ENCODE data around the gene CPA1.
A peak's percentile ranks its signal among the peaks of the same experiment; 100 is the strongest.

The CPA1 gene

GRCh38 chr7:130409067-130409711 lies 28.9 kb downstream of the CPA1 start:
- H3K4me2 ChIP-seq = no peak overlapping the region
- H4K20me1 ChIP-seq = no peaks in the 10 kb centered on the region
- H3K9ac ChIP-seq = no peak overlapping the region
- H3K9me3 ChIP-seq = no peaks in the 10 kb centered on the region
- H3K27me3 ChIP-seq = no peaks in the 10 kb centered on the region
- H3K4me3 ChIP-seq = no peak overlapping the region
- H3K27ac ChIP-seq = no peak overlapping the region
- no peaks in the 10 kb centered on the region for H3K4me1 ChIP-seq
- H3K36me3 ChIP-seq = peaks cover 31% of the 10 kb centered on the region
- no peak for TF ChIP-seq Cebpa-rat (IDR thresholded peaks at IDR 0.05)

GRCh38 chr7:130409712-130410072 lies 29.4 kb downstream of the CPA1 start:
- Histone ChIP-seq H3K4me3 (no peak overlapping the region), H3K27me3 (no peaks in the 10 kb centered on the region), H3K9ac (no peak overlapping the region), H3K27ac (no peak overlapping the region), H4K20me1 (no peaks in the 10 kb centered on the region), H3K36me3 (peaks cover 26% of the 10 kb centered on the region), H3K4me1 (peaks cover under 1% of the 10 kb centered on the region), H3K9me3 (no peaks in the 10 kb centered on the region), H3K4me2 (no peak overlapping the region)
- no peak for TF ChIP-seq Cebpa-rat (IDR thresholded peaks at IDR 0.05)

- no peaks in the 10 kb centered on the region for H4K20me1 ChIP-seq
- peaks cover 8% of the 10 kb centered on the region for H3K4me1 ChIP-seq
- TF ChIP-seq Cebpa-rat (IDR thresholded peaks at IDR 0.05) = no peak
- no peak overlapping the region for H3K27ac ChIP-seq
- H3K36me3 ChIP-seq = peaks cover 32% of the 10 kb centered on the region
- no peak overlapping the region for H3K4me2 ChIP-seq
- H3K9me3 ChIP-seq = no peaks in the 10 kb centered on the region
- no peak overlapping the region for H3K9ac ChIP-seq
- H3K27me3 ChIP-seq = no peaks in the 10 kb centered on the region
- no peak overlapping the region for H3K4me3 ChIP-seq
Observed at GRCh38 chr7:130410868-130411541, 30.7 kb downstream of the CPA1 start.

GRCh38 chr7:130413201-130413600 lies 32.9 kb downstream of the CPA1 start:
- Histone ChIP-seq H3K36me3 (peaks cover 38% of the 10 kb centered on the region), H3K9ac (no peak overlapping the region), H3K4me2 (no peak overlapping the region), H4K20me1 (no peaks in the 10 kb centered on the region), H3K9me3 (no peaks in the 10 kb centered on the region), H3K27me3 (no peaks in the 10 kb centered on the region), H3K4me1 (peaks cover 8% of the 10 kb centered on the region), H3K4me3 (no peak overlapping the region), H3K27ac (no peak overlapping the region)
- no peak for TF ChIP-seq Cebpa-rat (IDR thresholded peaks at IDR 0.05)

DNA sequence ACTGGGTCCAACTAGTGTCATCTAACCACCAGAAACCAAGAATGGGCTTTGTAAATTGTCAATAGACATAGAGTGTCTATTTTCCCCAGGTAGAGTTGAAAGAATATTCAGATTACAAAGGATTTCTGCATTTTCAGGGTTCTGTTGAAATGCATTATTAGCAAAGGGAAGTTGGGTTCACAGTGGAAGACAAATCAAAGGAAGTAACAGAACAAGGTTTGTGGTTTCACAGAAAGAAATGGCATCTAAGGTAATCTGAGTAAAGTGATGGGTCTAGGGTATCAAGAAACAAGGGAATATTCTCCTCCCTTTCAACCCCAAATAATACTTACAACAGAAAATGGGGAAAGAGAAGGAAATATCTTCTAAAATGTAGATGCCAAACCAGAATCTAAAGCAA lies 34.7 kb downstream of the CPA1 start:
- Histone ChIP-seq H3K36me3 (peaks cover 36% of the 10 kb centered on the region), H4K20me1 (no peaks in the 10 kb centered on the region), H3K4me1 (peaks cover 8% of the 10 kb centered on the region), H3K9ac (no peak overlapping the region), H3K4me3 (no peak overlapping the region), H3K4me2 (0 out of 2 replicates have a peak overlapping the region, but pooled peaks have one; percentile 0), H3K27ac (no peak overlapping the region), H3K9me3 (no peaks in the 10 kb centered on the region), H3K27me3 (no peaks in the 10 kb centered on the region)
- no peak for TF ChIP-seq Cebpa-rat (IDR thresholded peaks at IDR 0.05)

GRCh38 chr7:130417213-130417612 lies 36.9 kb downstream of the CPA1 start:
- Histone ChIP-seq H4K20me1 (no peaks in the 10 kb centered on the region), H3K4me2 (no peak overlapping the region), H3K9ac (no peak overlapping the region), H3K4me1 (peaks cover 8% of the 10 kb centered on the region), H3K27me3 (no peaks in the 10 kb centered on the region), H3K27ac (no peak overlapping the region), H3K4me3 (no peak overlapping the region), H3K9me3 (no peaks in the 10 kb centered on the region), H3K36me3 (peaks cover 44% of the 10 kb centered on the region)
- no peak for TF ChIP-seq Cebpa-rat (IDR thresholded peaks at IDR 0.05)

GRCh38 chr7:130418306-130418705 lies 38.0 kb downstream of the CPA1 start:
- Histone ChIP-seq H3K4me1 (peaks cover 8% of the 10 kb centered on the region), H3K4me2 (no peak overlapping the region), H3K9me3 (no peaks in the 10 kb centered on the region), H3K4me3 (no peak overlapping the region), H3K9ac (no peak overlapping the region), H4K20me1 (no peaks in the 10 kb centered on the region), H3K36me3 (peaks cover 45% of the 10 kb centered on the region), H3K27ac (no peak overlapping the region), H3K27me3 (no peaks in the 10 kb centered on the region)
- TF ChIP-seq Cebpa-rat (IDR thresholded peaks at IDR 0.05) = no peak

DNA sequence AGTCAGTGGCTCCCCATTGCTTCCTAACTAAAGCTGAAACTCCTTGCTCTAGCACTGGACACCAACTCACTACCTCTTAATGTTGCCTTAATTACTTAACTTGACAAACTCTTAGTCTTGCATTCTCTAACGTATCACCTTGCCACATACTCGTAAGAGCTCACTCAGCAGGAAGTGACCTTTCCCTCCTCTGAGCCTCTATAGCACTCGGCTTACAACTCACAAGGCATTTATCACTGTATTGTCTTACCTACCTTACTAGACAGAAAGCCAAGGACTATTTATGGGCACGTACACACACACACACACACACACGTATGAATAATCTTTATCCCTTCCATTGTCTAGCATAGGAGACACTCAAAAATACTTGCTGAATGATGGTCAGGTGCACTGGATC lies 39.4 kb downstream of the CPA1 start:
- H3K4me2 ChIP-seq = no peak overlapping the region
- no peak overlapping the region for H3K9ac ChIP-seq
- TF ChIP-seq Cebpa-rat (IDR thresholded peaks at IDR 0.05) = no peak
- no peak overlapping the region for H3K27ac ChIP-seq
- no peaks in the 10 kb centered on the region for H4K20me1 ChIP-seq
- H3K4me3 ChIP-seq = no peak overlapping the region
- H3K4me1 ChIP-seq = peaks cover 8% of the 10 kb centered on the region
- H3K27me3 ChIP-seq = no peaks in the 10 kb centered on the region
- no peaks in the 10 kb centered on the region for H3K9me3 ChIP-seq
- H3K36me3 ChIP-seq = peaks cover 49% of the 10 kb centered on the region

DNA sequence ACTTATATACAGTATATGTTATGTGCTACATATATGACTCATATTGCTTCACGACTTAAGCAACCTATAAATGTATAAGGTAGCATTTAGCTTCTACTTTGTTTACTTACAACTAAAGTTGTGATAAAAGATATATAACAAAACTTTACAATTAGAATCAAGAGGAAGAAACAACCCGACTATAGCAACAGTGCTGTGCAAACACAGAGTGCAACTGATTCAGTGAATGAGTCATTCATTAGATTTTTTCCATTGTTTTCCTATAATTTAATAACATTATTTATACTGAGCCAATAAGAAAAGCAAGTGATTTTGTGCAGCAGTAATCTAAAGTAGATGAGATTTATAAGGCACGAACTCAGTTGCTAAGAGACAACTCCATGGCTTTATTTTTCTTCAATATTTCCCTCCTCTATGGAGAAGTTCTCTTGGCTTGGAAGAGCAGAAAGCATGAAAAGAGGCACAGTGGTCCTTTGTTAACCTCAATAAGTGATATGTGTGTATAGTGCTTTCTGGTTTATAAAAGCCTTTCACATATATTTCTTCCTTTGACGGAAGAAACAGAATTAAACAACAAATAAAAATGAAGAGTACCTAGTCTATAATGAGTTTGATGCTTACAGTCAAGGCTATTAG lies 40.8 kb downstream of the CPA1 start:
- Histone ChIP-seq H4K20me1 (no peaks in the 10 kb centered on the region), H3K4me1 (no peaks in the 10 kb centered on the region; the same call in 1 of the 2 replicates), H3K4me2 (no peak overlapping the region), H3K4me3 (no peak overlapping the region), H3K9ac (no peak overlapping the region), H3K9me3 (no peaks in the 10 kb centered on the region), H3K27ac (no peak overlapping the region), H3K36me3 (peaks cover 53% of the 10 kb centered on the region), H3K27me3 (no peaks in the 10 kb centered on the region)
- TF ChIP-seq Cebpa-rat (IDR thresholded peaks at IDR 0.05) = no peak

DNA sequence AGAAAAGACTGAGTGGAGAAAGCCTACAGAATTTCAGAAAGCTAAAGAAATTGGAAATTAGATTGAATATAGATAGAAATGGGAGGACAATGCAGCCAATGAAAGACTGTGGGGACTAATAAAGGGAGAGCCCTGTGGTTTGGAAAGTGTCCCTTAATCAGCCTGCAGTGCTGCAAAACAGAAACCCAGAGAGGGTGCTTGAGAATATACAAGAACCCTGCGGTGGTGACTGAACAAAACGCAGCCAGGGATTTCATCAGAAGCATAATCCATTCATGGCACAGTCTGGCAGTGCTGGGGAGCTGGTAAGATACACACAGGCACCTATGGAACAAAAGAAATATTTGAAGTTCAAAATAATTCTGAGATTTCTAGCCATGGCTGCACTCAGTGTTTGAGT lies 41.4 kb downstream of the CPA1 start:
- Histone ChIP-seq H3K27me3 (no peaks in the 10 kb centered on the region), H3K9ac (no peak overlapping the region), H3K36me3 (peaks cover 51% of the 10 kb centered on the region), H3K4me1 (no peaks in the 10 kb centered on the region; the same call in 1 of the 2 replicates), H3K9me3 (no peaks in the 10 kb centered on the region), H3K4me2 (no peak overlapping the region), H4K20me1 (no peaks in the 10 kb centered on the region), H3K4me3 (no peak overlapping the region), H3K27ac (no peak overlapping the region)
- TF ChIP-seq Cebpa-rat (IDR thresholded peaks at IDR 0.05) = no peak

Data from BLaER1 (cell line).